ENCODE results near the gene NHLRC2. TPM values are rescaled to one million over a fixed set of nuclear protein-coding genes. Genes with fewer than 3 reads are reported as not detected.

NHLRC2 gene
- total RNA-seq, 1 experiment from 2014 or later: 56.3 TPM

GRCh38 chr10:113854761-113855588 lies 514 bp downstream of the NHLRC2 start:
- Histone ChIP-seq H3K9me3 (ENCODE audit: control insufficient read depth in 1 of 2, insufficient read depth in 1 of 2, low read depth in 1 of 2, low read length in 2 of 2) (no peaks in the 10 kb centered on the region), H4K20me1 (ENCODE audit: insufficient read depth) (no peaks in the 10 kb centered on the region), H3K9ac (ENCODE audit: low read length) (peak overlapping the region; percentile 84), H3K9me2 (ENCODE audit: insufficient read depth) (no peaks in the 10 kb centered on the region), H3K4me3 (replicated peaks in 1 of 2; ENCODE audit: low read depth in 1 of 2, low read length in 2 of 2) (peak overlapping the region; percentile 77 to 79), H3K36me3 (ENCODE audit: control insufficient read depth in 1 of 2, insufficient read depth in 2 of 2, low read length in 2 of 2) (peaks cover 10 to 12% of the 10 kb centered on the region in 2 experiments), H3K4me2 (ENCODE audit: low read length) (peak overlapping the region; percentile 87), H3K79me2 (ENCODE audit: insufficient read depth, low read length) (peaks cover 45% of the 10 kb centered on the region), H3K4me1 (ENCODE audit: control insufficient read depth in 1 of 2, insufficient read depth in 2 of 2, low read length in 2 of 2) (peaks cover 14 to 21% of the 10 kb centered on the region in 2 experiments; a peak in 3 of 4 replicates), H3K27me3 (ENCODE audit: insufficient read depth, low read length) (no peaks in the 10 kb centered on the region), H3K27ac (ENCODE audit: low read depth, low read length) (peak overlapping the region; percentile 86), H2AFZ (ENCODE audit: low read depth, low read length, poor library complexity, severe bottlenecking) (peak overlapping the region; percentile 88)
- ChIA-PET POLR2A (no interaction called here), RAD21 (ENCODE audit: low non-redundant PET in 1 of 2, low total read pairs in 2 of 2, uncharacterized antibody in 2 of 2, unreplicated experiment in 2 of 2) (no interaction called here), CTCF (no interaction called here)
- intact Hi-C loops (cut with micrococcal nuclease): no loop called here
- BruUV-seq (replicated peaks): no TSS peak
- peak; percentile 31 for DNase-seq (ENCODE audit: low read depth, low spot score)
- peak; percentile 70 for ATAC-seq
- no peak for TF ChIP-seq CBX3 (IDR thresholded peaks at IDR 0.05; ENCODE audit: low read depth)
- no peak for TF ChIP-seq TCF7L2 (IDR thresholded peaks at IDR 0.05; ENCODE audit: borderline replicate concordance, extremely low read depth, insufficient read depth, insufficient read length)
- TF ChIP-seq JUND (IDR thresholded peaks at IDR 0.05): no peak
- TF ChIP-seq RAD21 (IDR thresholded peaks at IDR 0.05; ENCODE audit: low read depth): no peak
- no peak for TF ChIP-seq REST (IDR thresholded peaks at IDR 0.05; ENCODE audit: low read depth)
- no peak for TF ChIP-seq FOSL1 (IDR thresholded peaks at IDR 0.05; ENCODE audit: low read depth)
- TF ChIP-seq CEBPB (IDR thresholded peaks at IDR 0.05; ENCODE audit: low read depth): no peak
- TF ChIP-seq SP1 (IDR thresholded peaks at IDR 0.05; ENCODE audit: low read depth): no peak
- no peak for TF ChIP-seq EGR1 (IDR thresholded peaks at IDR 0.05; ENCODE audit: low read depth)
- TF ChIP-seq MAX (IDR thresholded peaks at IDR 0.05): peak; percentile 13; the same call in 1 of the 2 replicates
- TF ChIP-seq EZH2 (IDR thresholded peaks at IDR 0.05): no peak
- TF ChIP-seq ZFX (IDR thresholded peaks at IDR 0.05): peak; percentile 99
- peak; percentile 53; the same call in 1 of the 2 replicates for TF ChIP-seq POLR2AphosphoS5 (IDR thresholded peaks at IDR 0.05; ENCODE audit: low read depth, low read length)
- TF ChIP-seq SIN3A (IDR thresholded peaks at IDR 0.05; ENCODE audit: low read depth): peak; percentile 63
- peak; percentile 93 for TF ChIP-seq YY1 (IDR thresholded peaks at IDR 0.05; ENCODE audit: extremely low read depth, insufficient replicate concordance, low read depth, low read length)
- TF ChIP-seq SRF (IDR thresholded peaks at IDR 0.05; ENCODE audit: low read depth): no peak
- no peak for TF ChIP-seq ZNF274 (IDR thresholded peaks at IDR 0.05; ENCODE audit: low read depth, low read length)
- TF ChIP-seq, protein P1, sequence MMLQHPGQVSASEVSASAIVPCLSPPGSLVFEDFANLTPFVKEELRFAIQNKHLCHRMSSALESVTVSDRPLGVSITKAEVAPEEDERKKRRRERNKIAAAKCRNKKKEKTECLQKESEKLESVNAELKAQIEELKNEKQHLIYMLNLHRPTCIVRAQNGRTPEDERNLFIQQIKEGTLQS (IDR thresholded peaks at IDR 0.05): no peak
- peak in 1 of 3 experiments; percentile 5; a peak in 1 of 6 replicates for TF ChIP-seq CTCF (IDR thresholded peaks at IDR 0.05 in 2 of 3, conservative IDR thresholded peaks at IDR 0.05 in 1 of 3; ENCODE audit: borderline replicate concordance in 1 of 3, insufficient read depth in 1 of 3, low read depth in 2 of 3, low read length in 2 of 3)
- no peak for TF ChIP-seq ELF1 (IDR thresholded peaks at IDR 0.05; ENCODE audit: borderline replicate concordance, low read depth)

Data from HCT116 (cell line).